Stimulated activated CD4-positive, alpha-beta T cell treated with anti-CD3 and anti-CD28 coated beads, Interleukin-1b, Interleukin-23, amount 100 ng/mL, for 24 hours (primary cell): ENCODE results near the gene MRPS21.
A peak's percentile ranks its signal among the peaks of the same experiment; 100 is the strongest.

ENCODE experiments used
- DNase-seq, 4 experiments: peaks; one replicate each; pipeline ENCODE4 v3.0.0-alpha.2; 2020; ENCODE audit warnings: low read depth in 4 of 4, low spot score in 1 of 4

Gene MRPS21

DNA sequence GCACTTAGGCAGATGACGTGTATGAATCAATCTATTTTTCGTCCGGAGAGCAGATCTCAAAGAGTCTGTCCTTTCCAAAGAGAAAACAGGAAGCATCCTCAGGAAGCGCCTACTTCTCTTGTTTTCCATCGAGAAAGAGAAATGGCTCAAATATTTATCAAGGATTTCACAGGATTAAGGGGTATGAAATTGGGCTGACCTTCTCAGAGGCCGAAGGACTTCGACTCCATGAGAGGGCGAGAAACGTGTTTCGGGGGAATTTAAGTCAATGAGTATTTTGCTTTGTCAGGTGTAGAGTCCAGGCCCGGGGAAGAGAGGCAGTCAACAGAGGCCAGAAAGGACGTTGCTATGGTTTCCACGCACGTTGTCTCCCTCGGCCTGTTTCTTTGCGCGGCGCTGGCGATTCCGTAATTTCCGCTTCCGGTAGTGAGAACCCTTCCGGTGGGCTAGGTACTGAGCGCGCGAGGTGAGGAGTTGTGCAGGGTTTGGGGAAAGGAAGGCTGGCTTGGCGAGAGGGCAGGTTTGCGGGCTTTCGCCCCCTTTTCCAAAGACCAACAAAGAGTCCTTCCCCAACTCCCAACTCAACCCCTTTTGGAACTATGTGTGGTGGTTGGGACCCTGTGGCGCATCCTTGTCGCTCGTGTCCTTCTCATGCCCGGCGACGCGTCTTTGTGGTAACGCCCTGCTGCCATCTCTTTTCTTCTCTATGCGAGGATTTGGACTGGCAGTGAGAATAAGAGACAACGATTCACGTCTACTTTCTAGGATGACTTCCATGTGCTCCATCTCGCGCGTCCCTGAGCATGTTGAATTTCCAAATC is at the start of gene MRPS21:
MRPS21 (plus strand) TSS at position 429 of the 821 bp plus-strand sequence. CDS start 506 bp downstream, outside the sequence.
- DNase-seq: peak; percentile 62 to 81 (median 74)

DNA sequence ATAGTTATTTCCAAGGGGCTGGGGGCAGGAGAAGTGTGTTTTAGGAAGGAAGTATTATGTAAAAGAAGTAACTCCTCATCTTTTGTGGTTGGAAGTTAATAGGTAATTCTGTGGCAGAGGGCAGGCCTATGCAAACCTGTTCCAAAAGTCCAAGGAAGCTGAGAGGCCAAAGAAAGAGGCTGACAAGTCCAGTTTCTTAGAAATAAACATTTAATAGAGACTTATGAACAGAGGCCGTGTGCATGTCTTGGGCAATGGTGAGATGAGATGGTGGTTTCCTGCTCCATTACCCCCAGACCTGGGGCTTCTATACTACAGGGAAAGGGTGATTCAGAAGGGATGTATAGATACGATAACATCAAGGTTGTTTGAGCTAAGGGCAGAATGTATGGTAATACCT is 43.7 kb upstream of the MRPS21 start:
- no peak for DNase-seq

DNA sequence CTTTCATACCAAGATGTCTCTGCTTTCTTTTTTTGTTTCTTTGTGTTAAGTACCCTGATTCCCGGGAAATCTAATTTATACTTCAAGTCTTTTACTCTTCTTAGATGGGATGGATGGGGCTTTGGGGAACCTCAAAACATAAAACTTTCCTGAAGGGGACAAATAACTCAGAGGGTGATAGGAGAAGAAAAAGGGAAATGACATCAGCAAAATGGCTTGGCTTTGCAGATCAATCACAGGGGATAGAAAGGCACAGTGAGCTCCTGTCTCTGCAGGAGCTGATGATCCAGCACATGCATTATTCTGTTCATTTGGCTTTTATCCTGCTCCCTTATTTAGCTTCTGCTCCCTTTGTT is 37.5 kb upstream of the MRPS21 start:
- no peak for DNase-seq

DNA sequence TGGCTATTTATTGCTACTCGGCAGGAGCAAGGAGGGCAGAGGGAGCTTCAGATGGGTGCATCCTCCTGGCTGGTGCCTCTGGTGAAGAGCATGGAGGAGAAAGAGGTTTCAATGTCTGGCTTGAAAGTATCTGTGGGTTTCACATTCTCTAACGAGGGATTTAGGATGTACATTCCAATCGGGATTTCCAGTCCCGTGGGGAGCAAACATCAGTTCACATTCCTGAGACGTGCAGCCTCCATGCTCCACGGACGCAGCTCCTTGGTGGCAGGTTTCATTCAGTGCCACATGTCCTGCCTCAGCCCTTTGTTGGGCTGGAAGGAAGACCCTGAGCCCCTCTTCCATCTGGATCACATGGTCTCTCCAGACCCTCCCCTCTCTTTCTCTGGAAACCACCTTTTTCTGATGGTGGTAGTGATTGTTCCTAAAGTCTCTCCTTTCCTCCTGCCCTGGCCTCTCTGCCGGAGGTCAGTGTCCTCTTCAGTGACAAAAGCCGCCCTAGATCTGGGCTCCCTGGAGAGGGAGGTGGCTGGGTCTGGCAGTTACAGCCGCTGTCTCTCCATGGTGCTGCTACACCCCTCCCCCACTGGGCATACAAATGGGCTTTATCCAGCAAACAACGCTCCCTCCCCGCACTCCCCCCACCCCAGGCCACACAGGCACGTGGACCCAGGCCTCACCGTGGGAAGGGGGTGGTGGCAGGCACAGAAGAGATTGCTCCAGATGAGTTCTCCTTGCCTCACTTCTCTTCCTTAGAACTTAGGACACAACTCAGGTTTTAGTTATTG is 36.9 kb upstream of the MRPS21 start:
- no peak for DNase-seq

DNA sequence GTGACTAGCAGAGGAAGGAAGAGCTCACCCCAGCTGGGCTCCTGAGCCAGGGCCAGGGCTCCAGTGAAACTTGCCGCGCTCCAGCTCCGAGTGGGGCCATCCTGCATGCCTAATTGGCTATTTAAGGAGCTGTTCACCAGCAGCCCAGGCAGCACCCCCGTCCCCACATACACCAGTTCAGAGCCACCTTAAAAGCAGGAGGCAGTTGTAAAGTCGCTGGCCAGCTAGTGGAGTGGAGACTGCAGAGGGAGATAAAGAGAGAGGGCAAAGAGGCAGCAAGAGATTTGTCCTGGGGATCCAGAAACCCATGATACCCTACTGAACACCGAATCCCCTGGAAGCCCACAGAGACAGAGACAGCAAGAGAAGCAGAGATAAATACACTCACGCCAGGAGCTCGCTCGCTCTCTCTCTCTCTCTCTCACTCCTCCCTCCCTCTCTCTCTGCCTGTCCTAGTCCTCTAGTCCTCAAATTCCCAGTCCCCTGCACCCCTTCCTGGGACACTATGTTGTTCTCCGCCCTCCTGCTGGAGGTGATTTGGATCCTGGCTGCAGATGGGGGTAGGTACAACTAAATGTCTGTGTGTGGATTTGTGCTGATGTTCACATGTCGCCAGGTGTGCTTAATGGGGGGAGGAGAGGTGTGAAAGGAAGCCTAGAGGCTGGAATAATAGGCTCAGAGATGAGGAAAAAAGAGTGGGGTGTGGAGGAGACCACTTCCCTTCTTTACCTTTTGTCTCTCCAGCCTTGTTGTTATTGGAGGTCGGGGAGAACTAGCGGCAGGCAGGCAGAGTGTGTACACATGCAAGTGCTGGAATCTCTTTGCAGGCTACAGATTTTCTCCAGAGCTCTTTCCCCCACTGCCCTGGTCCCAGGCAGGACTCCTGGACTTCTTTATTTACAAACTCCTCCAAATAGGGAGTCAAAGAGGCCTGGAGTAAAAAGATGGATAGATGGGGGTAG is 35.8 kb upstream of the MRPS21 start, which contains the start of gene CA14:
CA14 (plus strand) TSS at position 151 of the 962 bp plus-strand sequence; CDS start at position 506, 355 bp downstream.
- DNase-seq: no peak

DNA sequence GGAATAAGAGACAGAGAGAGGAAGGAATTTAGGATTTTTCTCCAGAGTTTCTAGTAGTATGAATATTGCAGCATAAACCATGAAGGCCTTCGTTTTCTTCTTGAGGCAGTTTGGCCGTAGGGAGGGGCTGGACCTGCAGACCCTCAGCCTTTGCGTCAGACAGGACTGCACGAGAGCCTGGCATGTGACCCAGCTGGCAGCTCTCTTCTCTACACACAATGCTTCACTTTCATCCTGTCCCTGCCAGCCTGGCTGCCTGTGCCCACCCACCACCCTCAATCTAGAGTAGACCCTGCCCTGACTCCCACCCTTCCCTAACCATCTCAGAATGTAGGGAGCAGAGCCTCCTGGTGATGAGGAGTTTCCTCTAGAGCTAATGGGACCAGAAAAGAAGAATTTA is 34.4 kb upstream of the MRPS21 start:
- DNase-seq: no peak

DNA sequence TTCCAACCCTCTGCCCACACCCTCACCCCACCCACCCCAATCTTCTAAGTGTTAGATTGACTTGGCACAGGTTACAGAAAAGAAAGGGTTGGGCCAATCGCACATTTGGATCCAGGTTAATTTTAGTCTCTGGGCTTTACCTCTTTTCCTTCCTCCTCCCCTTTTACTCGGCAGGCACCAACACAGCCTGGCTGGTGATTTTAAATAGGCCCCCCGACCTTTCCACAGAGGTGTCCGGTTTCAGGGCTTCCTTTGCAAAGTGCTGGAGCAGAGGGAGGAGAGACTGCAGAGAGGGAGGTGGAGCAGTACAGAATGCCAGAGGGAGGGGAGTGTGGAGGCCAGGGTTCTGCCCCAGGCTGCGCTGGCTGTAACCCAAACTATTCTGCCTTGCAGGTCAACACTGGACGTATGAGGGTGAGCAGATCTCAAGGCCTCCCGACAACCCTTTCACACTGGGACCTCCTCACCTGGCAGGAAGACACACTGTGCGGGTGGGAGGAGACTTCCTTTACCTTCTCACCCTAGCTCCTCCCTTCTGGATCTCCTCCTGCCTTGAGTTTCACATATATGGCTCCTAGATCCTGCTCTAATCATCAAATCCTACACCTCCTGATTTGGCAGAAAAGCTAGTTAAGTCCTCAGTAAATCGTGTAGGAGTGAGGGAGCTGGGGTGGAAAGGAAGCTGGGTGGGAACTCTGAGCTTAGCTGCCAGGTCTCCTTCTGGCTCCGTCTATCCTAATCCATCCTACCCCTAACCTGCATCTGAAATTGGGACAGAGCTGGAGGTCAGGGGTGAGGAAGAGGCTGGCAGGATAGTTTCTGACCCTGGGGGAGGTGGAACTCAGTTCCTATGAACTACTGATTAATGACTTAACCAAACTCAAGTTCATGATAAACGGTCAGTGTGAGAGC is 33.6 kb upstream of the MRPS21 start:
- DNase-seq: no peak

DNA sequence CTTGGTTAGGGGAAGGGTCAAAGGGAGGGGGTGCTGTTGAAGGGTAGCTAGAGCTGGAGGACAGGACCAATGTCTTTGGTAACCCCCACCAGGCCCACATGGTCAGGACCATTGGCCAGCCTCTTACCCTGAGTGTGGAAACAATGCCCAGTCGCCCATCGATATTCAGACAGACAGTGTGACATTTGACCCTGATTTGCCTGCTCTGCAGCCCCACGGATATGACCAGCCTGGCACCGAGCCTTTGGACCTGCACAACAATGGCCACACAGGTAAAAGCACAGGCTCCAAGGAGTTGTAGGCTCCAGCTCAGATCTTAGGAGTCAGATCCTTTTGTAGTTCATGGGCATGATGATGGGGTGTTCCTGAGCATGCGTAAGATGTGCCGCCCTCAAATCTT is 32.3 kb upstream of the MRPS21 start:
- DNase-seq: no peak

DNA sequence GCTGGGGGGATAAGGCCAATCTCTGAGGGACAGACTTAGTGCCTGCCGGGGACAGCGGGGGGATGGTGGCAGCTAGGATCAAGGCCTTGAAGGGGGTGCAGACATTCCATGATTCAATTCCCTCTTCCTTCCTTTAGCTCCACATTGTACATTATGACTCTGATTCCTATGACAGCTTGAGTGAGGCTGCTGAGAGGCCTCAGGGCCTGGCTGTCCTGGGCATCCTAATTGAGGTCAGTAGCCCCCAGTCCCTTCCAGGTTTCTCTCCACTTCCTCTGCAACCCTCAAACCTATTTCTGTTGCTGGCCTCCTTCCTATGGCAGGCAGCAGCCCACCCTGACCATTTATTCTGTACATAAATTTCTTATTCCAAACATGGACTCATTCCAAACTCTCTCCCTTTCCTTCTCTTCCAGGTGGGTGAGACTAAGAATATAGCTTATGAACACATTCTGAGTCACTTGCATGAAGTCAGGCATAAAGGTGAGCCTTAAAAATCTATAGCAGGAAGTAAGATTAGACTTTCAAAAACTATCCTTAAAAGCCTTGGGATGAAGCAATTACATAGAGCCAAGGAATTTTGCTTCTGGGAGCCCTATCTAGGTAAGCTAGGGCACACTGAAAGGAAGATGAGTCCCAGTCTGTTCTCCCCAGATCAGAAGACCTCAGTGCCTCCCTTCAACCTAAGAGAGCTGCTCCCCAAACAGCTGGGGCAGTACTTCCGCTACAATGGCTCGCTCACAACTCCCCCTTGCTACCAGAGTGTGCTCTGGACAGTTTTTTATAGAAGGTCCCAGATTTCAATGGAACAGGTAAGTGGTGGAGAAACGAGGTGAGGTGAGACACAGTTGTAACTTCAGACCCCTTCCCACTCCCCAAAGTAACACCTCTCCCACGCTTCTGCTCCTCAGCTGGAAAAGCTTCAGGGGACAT is 31.0 kb upstream of the MRPS21 start:
- DNase-seq: no peak

DNA sequence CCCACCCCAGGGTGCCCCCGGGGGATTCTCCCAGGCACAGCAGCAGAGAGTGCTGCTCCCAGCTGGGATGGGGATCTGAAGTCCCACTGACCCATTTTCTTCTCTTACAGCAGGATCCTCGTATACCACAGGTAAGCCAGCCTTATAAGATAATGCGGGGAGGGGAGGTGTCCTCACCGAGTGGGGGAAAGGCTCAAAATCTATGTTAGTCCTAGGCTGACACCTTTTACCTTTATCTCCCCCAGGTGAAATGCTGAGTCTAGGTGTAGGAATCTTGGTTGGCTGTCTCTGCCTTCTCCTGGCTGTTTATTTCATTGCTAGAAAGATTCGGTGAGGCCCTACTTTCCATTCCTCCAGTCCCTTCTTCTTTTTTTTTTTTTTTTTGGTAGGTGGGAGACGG is 30.1 kb upstream of the MRPS21 start:
- DNase-seq: no peak

DNA sequence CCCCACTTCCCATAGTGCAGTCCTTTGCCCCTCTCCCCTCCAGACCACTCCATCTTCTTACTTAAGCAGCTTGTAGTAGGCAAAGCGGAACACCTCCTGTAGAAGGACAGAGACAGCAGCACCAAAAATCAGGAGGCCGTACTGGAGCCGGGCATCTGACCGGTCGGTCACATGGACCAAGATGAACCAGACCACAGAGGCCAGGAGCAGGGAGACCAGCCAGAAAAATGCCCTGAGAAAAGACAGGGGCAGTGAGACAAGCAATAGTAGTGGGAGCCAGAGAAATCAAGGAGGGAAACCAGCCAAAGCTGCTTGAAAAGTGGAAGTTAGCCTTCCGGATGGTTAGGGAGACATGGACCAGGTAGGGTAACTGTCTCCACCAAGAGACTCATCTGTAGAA is 25.8 kb upstream of the MRPS21 start:
- no peak for DNase-seq

DNA sequence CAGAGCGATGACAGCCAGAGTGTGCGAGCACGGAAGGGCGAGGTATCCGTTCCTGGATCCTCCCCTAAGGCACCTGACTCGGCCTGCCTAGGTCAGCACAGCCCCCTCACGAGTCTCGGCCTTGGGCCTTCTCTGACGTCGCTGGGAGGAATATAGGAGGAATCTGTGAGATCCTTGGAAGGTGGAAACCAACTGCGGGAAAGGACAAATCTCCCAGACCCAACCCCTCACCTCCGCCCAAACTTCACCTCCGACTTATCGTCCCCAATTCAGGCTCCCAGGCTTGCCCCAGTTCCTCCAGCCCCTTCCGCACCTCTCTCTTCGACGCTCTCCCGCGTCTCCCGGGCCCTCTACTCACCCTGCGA is 25.3 kb upstream of the MRPS21 start:
- peak in 2 of 4 experiments; percentile 4 to 5 for DNase-seq

DNA sequence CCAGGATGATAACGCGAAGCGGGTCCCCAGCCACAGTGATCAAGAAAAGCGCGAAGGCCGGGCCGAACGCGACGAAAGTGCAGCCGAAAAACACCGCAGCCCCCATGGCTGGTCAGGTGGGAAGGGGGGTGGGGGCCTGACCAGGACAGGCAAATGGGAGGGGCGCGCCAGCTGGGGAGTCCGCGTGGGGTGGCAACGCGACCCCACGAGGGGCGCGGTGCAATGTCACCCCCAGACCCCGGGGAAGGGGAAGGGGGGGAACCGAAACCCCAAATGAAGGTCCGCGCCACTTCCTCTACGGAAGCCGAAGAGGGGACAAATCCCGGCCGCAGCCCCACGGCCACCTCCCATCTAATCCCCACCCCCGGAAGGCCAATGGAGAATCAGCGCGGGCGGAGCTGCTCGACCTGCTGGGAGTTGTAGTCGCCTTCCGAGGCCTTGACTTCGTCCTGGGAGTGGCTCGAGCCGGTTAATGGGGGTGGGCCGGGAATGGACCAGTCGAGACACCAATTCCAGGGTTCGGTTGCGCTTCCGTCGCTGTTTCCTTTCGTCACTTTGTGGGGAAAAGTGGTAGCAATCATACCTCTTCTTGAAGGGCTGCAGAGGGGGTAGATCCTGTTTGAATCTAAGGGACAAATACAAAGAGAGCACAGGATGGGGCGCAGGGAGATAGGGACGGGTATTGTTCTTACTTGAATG is 24.8 kb upstream of the MRPS21 start, which contains the start of gene APH1A:
APH1A (minus strand) TSS at position 312 of the 699 bp plus-strand sequence; CDS start at position 106, 206 bp downstream.
- peak; percentile 82 to 93 (median 90) for DNase-seq

DNA sequence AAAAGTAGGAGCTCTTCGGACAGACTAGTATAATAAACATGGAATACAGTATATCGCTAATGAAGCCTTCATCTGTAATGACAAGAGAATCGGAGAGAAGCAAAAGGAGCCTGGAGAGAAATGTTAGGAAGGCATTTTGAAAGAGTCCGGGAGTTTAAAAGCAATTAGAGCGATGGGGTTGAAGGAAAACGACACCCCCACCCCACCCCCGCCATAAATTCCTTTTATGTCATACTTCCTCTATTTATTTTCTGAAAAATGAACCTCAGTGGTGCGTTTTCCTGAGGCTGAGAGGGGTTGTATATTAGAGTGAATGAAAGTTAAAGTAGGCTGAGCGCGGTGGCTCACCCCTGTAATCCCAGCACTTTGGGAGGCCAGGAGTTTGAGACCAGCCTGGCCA is 24.2 kb upstream of the MRPS21 start:
- DNase-seq: no peak

DNA sequence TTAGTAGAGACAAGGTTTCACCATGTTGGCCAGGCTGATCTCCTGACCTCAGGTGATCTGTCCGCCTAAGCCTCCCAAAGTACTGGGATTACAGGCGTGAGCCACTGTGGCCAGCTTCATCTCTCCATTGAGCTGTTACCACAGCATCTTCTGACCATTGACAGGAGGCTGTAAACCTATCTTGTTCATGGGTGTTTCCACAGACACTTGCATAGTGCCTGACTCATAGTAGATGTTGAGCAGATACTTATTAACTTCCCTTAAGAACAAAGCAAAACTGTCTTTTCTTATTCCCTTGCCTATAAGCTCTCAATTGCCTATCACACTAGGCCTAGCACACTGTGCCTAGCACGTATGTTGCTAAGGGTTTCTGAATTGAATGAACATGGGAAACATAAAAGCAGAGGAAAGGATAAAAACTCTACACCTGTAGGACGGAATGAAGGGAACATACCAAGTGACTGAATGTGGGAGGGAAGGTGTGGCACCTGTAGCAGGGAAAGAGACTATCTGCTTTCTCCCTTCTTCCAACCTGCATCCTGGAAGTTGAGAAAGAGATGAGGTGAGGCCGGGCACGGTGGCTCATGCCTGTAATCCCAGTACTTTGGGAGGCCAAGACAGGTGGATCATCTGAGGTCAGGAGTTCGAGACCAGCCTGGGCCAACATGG is 22.2 kb upstream of the MRPS21 start:
- no peak for DNase-seq

DNA sequence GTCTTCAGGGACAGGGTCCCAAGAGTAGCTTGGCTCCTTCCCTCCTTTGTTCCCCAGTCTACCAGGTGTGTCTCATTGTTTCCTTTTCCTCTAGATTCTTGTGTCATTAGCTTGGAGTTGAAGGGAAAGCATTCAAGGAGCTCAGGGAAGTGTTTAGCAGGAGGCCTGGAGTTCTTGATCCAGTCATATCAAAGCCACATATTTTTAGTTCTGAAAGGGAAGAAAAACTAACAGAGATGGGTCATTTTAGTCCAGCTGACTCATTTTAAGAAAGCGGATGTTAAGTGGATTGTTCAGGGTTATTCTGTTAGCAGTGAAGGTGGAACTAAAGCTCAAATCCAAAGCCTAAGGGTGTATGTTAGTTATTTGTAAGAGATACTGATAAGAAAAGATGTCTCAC is 20.4 kb upstream of the MRPS21 start:
- DNase-seq: no peak

DNA sequence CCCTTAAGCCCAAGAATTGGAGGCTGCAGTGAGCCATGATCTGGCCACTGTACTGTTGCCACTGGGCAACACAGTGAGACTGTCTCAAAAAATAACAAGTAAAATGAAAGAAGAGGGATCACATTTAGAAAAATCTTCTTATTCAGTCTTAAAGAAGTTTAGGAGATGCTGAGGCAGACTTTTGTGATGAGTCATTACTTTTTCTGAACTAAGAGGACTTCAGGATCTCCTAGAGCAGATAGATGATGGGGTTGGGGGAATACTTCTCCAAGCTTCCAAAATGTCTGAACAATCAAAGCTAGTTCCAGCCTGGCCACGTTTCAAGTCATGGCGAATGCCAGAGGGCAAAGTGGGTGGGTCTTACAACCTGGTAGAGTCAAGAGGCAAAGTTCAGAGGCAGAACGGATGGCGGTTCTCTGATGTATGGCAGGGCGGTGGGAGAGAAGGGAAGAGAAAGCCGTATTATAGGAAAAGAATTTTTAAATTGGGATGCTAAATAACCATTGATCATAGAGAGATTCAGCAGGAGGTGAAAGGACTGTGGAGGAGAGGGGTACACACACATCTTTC is 13.4 kb upstream of the MRPS21 start:
- no peak for DNase-seq
